Mucosa of rectum (tissue), 2 donors: ENCODE data around the gene MXD1.

Source experiments
- H3K27ac ChIP-seq, 2 donors: one replicate each; pipeline ENCODE4 v1.7.0; 2013; ENCODE audit warnings: inconsistent platforms in 2 of 2, low read depth in 2 of 2, low read length in 2 of 2
- H3K27me3 ChIP-seq, 2 donors: one replicate each; pipeline ENCODE4 v1.7.0; 2013; ENCODE audit warnings: low read length in 2 of 2; ENCODE audit not compliant: control insufficient read depth in 2 of 2, insufficient read depth in 2 of 2
- H3K36me3 ChIP-seq, 2 donors: one replicate each; pipeline ENCODE4 v1.7.0; 2013; ENCODE audit warnings: low read length in 2 of 2; ENCODE audit not compliant: control insufficient read depth in 2 of 2, insufficient read depth in 2 of 2
- H3K4me1 ChIP-seq, 2 donors: one replicate each; pipeline ENCODE4 v1.7.0; 2013; ENCODE audit warnings: low read length in 2 of 2, mild to moderate bottlenecking in 1 of 2; ENCODE audit not compliant: control insufficient read depth in 2 of 2, insufficient read depth in 2 of 2
- H3K4me3 ChIP-seq, 2 donors: one replicate each; pipeline ENCODE4 v1.7.0; 2013; ENCODE audit warnings: low read length in 2 of 2
- H3K9ac ChIP-seq, 2 donors: one replicate each; pipeline ENCODE4 v1.7.0; 2013; ENCODE audit warnings: low read length in 2 of 2, low read depth in 1 of 2, mild to moderate bottlenecking in 1 of 2
- H3K9me3 ChIP-seq, 2 donors: one replicate each; pipeline ENCODE4 v1.7.0; 2013; ENCODE audit warnings: low read length in 2 of 2; ENCODE audit not compliant: control insufficient read depth in 2 of 2
- donor health status: healthy.
- donor health status: Normal muscosa, but diverticular disease.

MXD1 gene

DNA sequence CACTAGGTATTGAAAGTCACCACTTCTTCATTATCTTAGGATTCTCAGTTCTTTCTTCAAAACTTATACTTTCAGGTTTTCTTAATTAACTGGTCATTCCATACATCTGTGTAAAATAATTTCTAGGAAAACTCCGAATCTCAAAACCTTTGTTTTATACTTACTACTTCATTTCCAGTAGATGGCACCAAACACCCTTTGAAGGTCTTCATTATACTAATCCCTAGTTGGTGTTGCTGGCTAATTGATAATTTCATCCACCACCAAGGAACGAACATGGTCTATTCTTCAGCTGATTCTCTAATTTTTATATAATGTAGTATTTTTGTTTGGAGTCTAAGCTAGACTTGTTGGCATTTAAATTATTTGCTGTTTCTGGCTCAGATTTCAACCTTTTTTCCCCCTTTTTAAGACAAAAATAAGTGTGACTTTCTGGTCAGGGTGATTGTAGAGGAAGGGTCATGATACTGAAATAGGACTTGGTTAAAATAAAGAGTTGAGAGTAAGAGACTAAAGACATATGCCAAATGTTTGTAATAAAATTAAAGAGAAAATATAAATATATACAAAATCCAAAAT is 2.8 kb upstream of the MXD1 start:
- H3K4me3 ChIP-seq, result no peak overlapping the region
- H3K9ac ChIP-seq, result peak overlapping the region in 1 of 2 donors; percentile 27
- H3K27ac ChIP-seq, result peak overlapping the region in 1 of 2 donors; percentile 7
- H3K9me3 ChIP-seq, result no peaks in the 10 kb centered on the region
- no peaks in the 10 kb centered on the region for H3K27me3 ChIP-seq
- peaks cover 0 to 13% of the 10 kb centered on the region in 2 donors for H3K4me1 ChIP-seq
- peaks cover 14 to 17% of the 10 kb centered on the region in 2 donors for H3K36me3 ChIP-seq

GRCh38 chr2:69914164-69914949 is 552 bp upstream of the MXD1 start:
- Histone ChIP-seq H3K36me3 (peaks cover 7 to 12% of the 10 kb centered on the region in 2 donors), H3K4me1 (peaks cover 0 to 15% of the 10 kb centered on the region in 2 donors)

GRCh38 chr2:69916106-69916505 is 1.2 kb downstream of the MXD1 start:
- H3K9ac ChIP-seq, result peak overlapping the region; percentile 73 to 99
- H3K27me3 ChIP-seq, result no peaks in the 10 kb centered on the region
- H3K9me3 ChIP-seq, result no peaks in the 10 kb centered on the region
- H3K4me1 ChIP-seq, result peaks cover 0 to 15% of the 10 kb centered on the region in 2 donors
- H3K4me3 ChIP-seq, result peak overlapping the region; percentile 85 to 90
- H3K27ac ChIP-seq, result peak overlapping the region; percentile 95
- H3K36me3 ChIP-seq, result peaks cover 12 to 14% of the 10 kb centered on the region in 2 donors

More at GRCh38 chr2:69914164-69914949, 552 bp upstream of the MXD1 start:
- Histone ChIP-seq H3K4me3 (peak overlapping the region; percentile 76 to 77), H3K9ac (peak overlapping the region; percentile 82 to 99), H3K9me3 (no peaks in the 10 kb centered on the region), H3K27me3 (no peaks in the 10 kb centered on the region), H3K27ac (peak overlapping the region; percentile 98 to 100)

DNA sequence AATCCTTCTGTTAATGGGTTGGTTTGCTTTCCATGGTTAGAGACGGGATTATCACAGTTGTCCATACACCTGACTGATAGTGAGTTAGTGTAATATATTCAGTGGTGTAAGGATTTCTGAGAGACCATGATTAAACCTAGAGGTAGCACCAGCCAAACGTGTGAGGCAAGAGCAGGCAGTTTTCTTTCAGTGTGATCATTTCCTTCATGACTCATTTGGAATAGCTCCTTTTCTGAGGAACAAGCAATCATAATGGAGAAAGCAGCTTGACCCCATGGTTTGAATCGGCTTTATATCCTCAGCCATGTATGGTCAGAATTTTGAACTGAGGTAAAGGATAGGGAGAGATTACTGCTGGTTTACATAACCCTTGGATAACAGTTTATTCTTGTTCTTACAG is 2.9 kb downstream of the MXD1 start:
- H3K9ac ChIP-seq, result peak overlapping the region in 1 of 2 donors; percentile 99
- no peaks in the 10 kb centered on the region for H3K27me3 ChIP-seq

DNA sequence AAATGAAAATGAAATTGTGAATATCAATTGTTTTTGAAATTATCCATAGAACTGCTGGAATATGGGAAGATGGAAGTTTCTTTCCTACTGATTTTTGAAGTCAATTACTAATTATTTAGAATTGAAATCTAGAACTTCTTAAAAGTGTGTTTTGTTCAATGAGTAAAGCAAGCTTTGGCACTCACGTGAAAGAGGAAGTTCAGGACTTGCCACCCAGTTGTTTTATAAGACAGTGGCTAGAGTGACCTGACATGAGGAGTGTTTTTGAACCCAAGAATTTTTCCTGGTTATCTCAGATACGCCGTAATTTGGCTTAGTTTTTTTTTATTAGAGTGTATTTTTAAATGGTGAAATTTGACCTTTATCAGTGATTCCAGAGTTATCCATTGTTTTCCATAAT is 3.5 kb downstream of the MXD1 start:
- peak overlapping the region in 1 of 2 donors; percentile 99 for H3K9ac ChIP-seq
- peak overlapping the region in 1 of 2 donors; percentile 85 for H3K4me3 ChIP-seq
- peaks cover 30 to 32% of the 10 kb centered on the region in 2 donors for H3K36me3 ChIP-seq
- no peaks in the 10 kb centered on the region for H3K27me3 ChIP-seq
- peak overlapping the region in 1 of 2 donors; percentile 95 for H3K27ac ChIP-seq
- H3K4me1 ChIP-seq, result peaks cover 0 to 12% of the 10 kb centered on the region in 2 donors
- H3K9me3 ChIP-seq, result no peaks in the 10 kb centered on the region

More for the DNA sequence above, 2.9 kb downstream of the MXD1 start:
- H3K36me3 ChIP-seq, result peaks cover 25 to 26% of the 10 kb centered on the region in 2 donors
- H3K4me1 ChIP-seq, result peaks cover 0 to 12% of the 10 kb centered on the region in 2 donors
- no peaks in the 10 kb centered on the region for H3K9me3 ChIP-seq
- peak overlapping the region in 1 of 2 donors; percentile 95 for H3K27ac ChIP-seq
- H3K4me3 ChIP-seq, result peak overlapping the region; percentile 17 to 85

- H3K4me1 ChIP-seq, result no peaks in the 10 kb centered on the region
- no peaks in the 10 kb centered on the region for H3K27me3 ChIP-seq
- H3K4me3 ChIP-seq, result no peak overlapping the region
- H3K9me3 ChIP-seq, result no peaks in the 10 kb centered on the region
- H3K27ac ChIP-seq, result no peak overlapping the region
- peaks cover 39 to 48% of the 10 kb centered on the region in 2 donors for H3K36me3 ChIP-seq
- no peak overlapping the region for H3K9ac ChIP-seq
Measured at GRCh38 chr2:69923116-69923515, 8.2 kb downstream of the MXD1 start.

DNA sequence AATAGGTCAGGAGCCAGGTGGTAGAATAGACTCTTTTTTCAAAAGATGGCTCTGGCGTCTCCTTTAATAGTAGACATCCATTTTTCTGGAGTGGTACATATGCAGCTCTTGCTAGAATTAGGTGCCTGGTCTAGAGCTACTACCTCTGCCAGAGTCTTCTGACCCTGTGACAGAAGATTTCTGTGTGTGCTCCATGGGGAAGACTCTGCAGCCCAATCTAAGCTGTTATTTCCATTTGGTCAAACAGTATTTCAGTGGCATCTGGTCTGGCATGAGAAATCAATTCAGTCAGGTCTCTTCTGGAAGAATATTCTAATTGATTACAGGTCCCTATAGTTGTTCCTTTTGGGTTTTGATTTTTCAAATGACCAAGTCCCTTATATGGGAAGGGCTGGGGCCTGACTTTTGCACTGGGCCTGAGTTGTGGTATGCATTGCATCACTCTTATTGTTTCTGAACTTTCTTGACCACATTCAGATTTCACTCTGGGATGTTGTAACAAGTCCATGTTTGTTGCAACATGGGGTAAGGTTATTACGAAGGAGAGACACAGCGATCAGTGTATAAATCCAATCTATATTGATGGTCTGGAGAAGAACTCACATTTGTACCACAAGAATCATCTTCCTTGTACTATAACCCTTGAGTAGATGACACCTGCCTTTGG is 12.1 kb downstream of the MXD1 start:
- Histone ChIP-seq H3K27me3 (no peaks in the 10 kb centered on the region), H3K9ac (no peak overlapping the region), H3K27ac (no peak overlapping the region), H3K4me3 (no peak overlapping the region), H3K9me3 (no peaks in the 10 kb centered on the region), H3K36me3 (peaks cover 25 to 37% of the 10 kb centered on the region in 2 donors), H3K4me1 (peaks cover 0 to 4% of the 10 kb centered on the region in 2 donors)

DNA sequence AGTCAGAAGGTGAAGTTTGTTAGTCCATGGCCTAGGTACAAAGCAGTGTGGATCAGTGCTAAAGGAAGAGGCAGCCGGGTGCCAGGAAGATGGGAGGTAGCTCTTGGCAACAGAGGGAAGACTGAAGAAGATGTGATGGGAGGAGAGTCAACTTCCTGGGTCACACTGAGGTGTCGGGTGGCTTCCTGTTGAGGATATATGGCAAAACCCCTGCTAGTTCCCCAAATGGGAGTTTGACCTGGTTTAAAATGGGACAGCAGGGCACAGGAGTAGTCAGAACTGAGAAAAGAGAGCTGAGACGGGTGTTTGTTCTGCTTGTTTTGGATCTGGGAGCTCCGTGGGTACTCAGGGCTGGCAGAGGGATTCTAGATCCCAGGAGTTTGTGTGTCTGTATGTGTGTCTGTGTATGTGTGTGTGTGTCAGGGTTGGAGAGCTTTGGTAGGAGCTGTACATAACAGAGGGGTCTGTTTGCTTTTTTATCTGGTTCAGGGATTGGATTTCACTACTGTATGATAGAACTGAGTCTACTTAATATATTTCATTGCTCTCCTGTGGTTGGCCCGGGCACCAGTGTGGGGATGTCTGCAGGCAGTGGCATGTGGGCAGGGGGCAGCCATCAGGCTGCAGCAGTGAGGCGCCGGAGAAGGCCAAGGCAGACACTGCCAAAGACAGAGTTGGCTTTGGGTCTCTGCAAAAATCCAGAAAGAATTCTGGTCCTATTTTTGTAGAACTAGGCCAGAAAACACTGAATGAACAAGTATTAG is 17.1 kb downstream of the MXD1 start:
- Histone ChIP-seq H3K27ac (peak overlapping the region in 1 of 2 donors; percentile 20), H3K9ac (no peak overlapping the region)

GRCh38 chr2:69932596-69932922 is 17.6 kb downstream of the MXD1 start:
- Histone ChIP-seq H3K36me3 (peaks cover 30 to 40% of the 10 kb centered on the region in 2 donors), H3K27ac (no peak overlapping the region), H3K9ac (no peak overlapping the region), H3K9me3 (no peaks in the 10 kb centered on the region), H3K4me3 (no peak overlapping the region), H3K4me1 (peaks cover 0 to 18% of the 10 kb centered on the region in 2 donors), H3K27me3 (no peaks in the 10 kb centered on the region)

More for the DNA sequence above, 17.1 kb downstream of the MXD1 start:
- Histone ChIP-seq H3K4me1 (peaks cover 0 to 18% of the 10 kb centered on the region in 2 donors), H3K9me3 (no peaks in the 10 kb centered on the region), H3K27me3 (no peaks in the 10 kb centered on the region), H3K4me3 (no peak overlapping the region), H3K36me3 (peaks cover 30 to 40% of the 10 kb centered on the region in 2 donors)
